Activated CD8-positive, alpha-beta memory T cell treated with anti-CD3 and anti-CD28 coated beads for 36 hours (primary cell): ENCODE results near the gene ARHGAP21. TPM values are rescaled to one million over a fixed set of nuclear protein-coding genes. Genes with fewer than 3 reads are reported as not detected.
"Not testable (repeated sequence)": the region's sequence is repeated elsewhere in the genome, so short reads cannot be mapped to it uniquely, and the experiment has no call there.

Source experiments
- CTCF ChIA-PET: fragments of 350-600 bp; sonication (Branson Sonifier 250); formaldehyde crosslinking; loops from one replicate; lab custom pipeline; 2021; ENCODE audit warnings: antibody characterized with exemption; lab: Charles Lee
- POLR2A ChIA-PET: fragments of 350-600 bp; sonication (Branson Sonifier 250); formaldehyde crosslinking; loops from one replicate; lab custom pipeline; 2021; ENCODE audit warnings: antibody characterized with exemption; lab: Charles Lee
- total RNA-seq, 2 experiments: library from RNA; stranded (reverse); gene quantifications; one replicate each; pipeline ENCODE4 v1.2.3, GENCODE V29; 2021

ARHGAP21 gene
- total RNA-seq, 2 experiments from 2014 or later = 31.7 to 34.3 TPM

- ChIA-PET POLR2A (no interaction called here), CTCF (no interaction called here)
These were observed 71.2 kb downstream of the ARHGAP21 start for GRCh38 chr10:24652381-24652957.

- CTCF ChIA-PET = no interaction called here
- POLR2A ChIA-PET = no interaction called here
These were observed 71.8 kb downstream of the ARHGAP21 start for GRCh38 chr10:24651923-24652322.

- CTCF ChIA-PET = no interaction called here
- POLR2A ChIA-PET = no interaction called here
These were observed 72.9 kb downstream of the ARHGAP21 start for GRCh38 chr10:24650669-24651391.

GRCh38 chr10:24645784-24646183, 77.9 kb downstream of the ARHGAP21 start:
- POLR2A ChIA-PET = no interaction called here
- CTCF ChIA-PET = no interaction called here

GRCh38 chr10:24645022-24645421, 78.7 kb downstream of the ARHGAP21 start:
- POLR2A ChIA-PET = no interaction called here
- CTCF ChIA-PET = no interaction called here

GRCh38 chr10:24643679-24644209, 79.9 kb downstream of the ARHGAP21 start:
- CTCF ChIA-PET = no interaction called here

GRCh38 chr10:24642921-24643678, 80.6 kb downstream of the ARHGAP21 start:
- ChIA-PET CTCF (interaction anchor here (0.5 to 0.9 kb wide), 5 partner anchors 21 to 433 kb away, joined by 3 read pairs; no protein-coding TSS in a partner anchor), POLR2A (no interaction called here)

More at GRCh38 chr10:24643679-24644209, 79.9 kb downstream of the ARHGAP21 start:
- POLR2A ChIA-PET = no interaction called here

GRCh38 chr10:24639124-24639523, 84.6 kb downstream of the ARHGAP21 start:
- POLR2A ChIA-PET = no interaction called here
- CTCF ChIA-PET = interaction anchor here (1.1 kb wide), 1 partner anchor 21 kb away, joined by 3 read pairs; no protein-coding TSS in a partner anchor

GRCh38 chr10:24625778-24626177, 97.9 kb downstream of the ARHGAP21 start:
- POLR2A ChIA-PET = no interaction called here
- CTCF ChIA-PET = interaction anchor here (0.6 kb wide), 1 partner anchor 34 kb away, joined by 3 read pairs; no protein-coding TSS in a partner anchor

GRCh38 chr10:24623383-24623782, 100.3 kb downstream of the ARHGAP21 start:
- ChIA-PET POLR2A (no interaction called here), CTCF (interaction anchor here (0.6 kb wide), 1 partner anchor 1016 kb away, joined by 5 read pairs; no protein-coding TSS in a partner anchor)

GRCh38 chr10:24622781-24623301, 100.8 kb downstream of the ARHGAP21 start:
- CTCF ChIA-PET = interaction anchor here (0.6 to 1.1 kb wide), 3 partner anchors 20 to 1016 kb away, joined by 3 to 5 read pairs (median 3); no protein-coding TSS in a partner anchor
- POLR2A ChIA-PET = no interaction called here

- POLR2A ChIA-PET, CTCF ChIA-PET: not testable (repeated sequence)
These were observed 102.5 kb downstream of the ARHGAP21 start for GRCh38 chr10:24621035-24621795.

GRCh38 chr10:24619994-24620310, 103.7 kb downstream of the ARHGAP21 start:
- POLR2A ChIA-PET, CTCF ChIA-PET: not testable (repeated sequence)

GRCh38 chr10:24619291-24619993, 104.2 kb downstream of the ARHGAP21 start:
- POLR2A ChIA-PET, CTCF ChIA-PET: not testable (repeated sequence)

- ChIA-PET CTCF (interaction anchor here (1.1 to 1.2 kb wide), 2 partner anchors 21 to 334 kb away, joined by 3 to 4 read pairs; partner anchors contain the start of gene PRTFDC1), POLR2A (no interaction called here)
These were observed 105.3 kb downstream of the ARHGAP21 start for GRCh38 chr10:24618401-24618800.

- CTCF ChIA-PET = interaction anchor here (0.8 to 1.3 kb wide), 5 partner anchors 22 to 464 kb away, joined by 3 to 4 read pairs (median 3); partner anchors contain the start of gene PRTFDC1
- POLR2A ChIA-PET = no interaction called here
These were observed 105.8 kb downstream of the ARHGAP21 start for GRCh38 chr10:24617771-24618396.

GRCh38 chr10:24616536-24616935, 107.2 kb downstream of the ARHGAP21 start:
- CTCF ChIA-PET = interaction anchor here (0.5 to 1.3 kb wide), 2 partner anchors 381 to 464 kb away, joined by 3 read pairs; no protein-coding TSS in a partner anchor

GRCh38 chr10:24606021-24606420, 117.7 kb downstream of the ARHGAP21 start:
- ChIA-PET CTCF (no interaction called here), POLR2A (no interaction called here)

More at GRCh38 chr10:24616536-24616935, 107.2 kb downstream of the ARHGAP21 start:
- POLR2A ChIA-PET = no interaction called here
